B cell (primary cell): ENCODE measurements around the gene SLC16A12. TPM values are rescaled to one million over a fixed set of nuclear protein-coding genes. Genes with fewer than 3 reads are reported as not detected.

ENCODE experiments used
- ATAC-seq: fragments of 200-7000 bp; cut with Tn5 transposase; one replicate; pipeline ENCODE4 v1.10.0; 2021; ENCODE audit warnings: low read depth, mild to moderate bottlenecking, moderate number of reproducible peaks, moderate library complexity
- CTCF ChIA-PET: fragments of 350-600 bp; sonication (Branson Sonifier 250); formaldehyde crosslinking; loops from one replicate; lab custom pipeline; 2021; ENCODE audit warnings: antibody characterized with exemption, inconsistent platforms; lab: Charles Lee
- POLR2A ChIA-PET: fragments of 350-600 bp; sonication (Branson Sonifier 250); formaldehyde crosslinking; loops from one replicate; lab custom pipeline; 2021; ENCODE audit warnings: antibody characterized with exemption; lab: Charles Lee
- DNase-seq: peaks from one replicate; pipeline ENCODE4 v3.0.0; 2013
- H2AFZ ChIP-seq: 2 replicates; pipeline ENCODE4 v1.6.1; 2012; ENCODE audit warnings: mild to moderate bottlenecking, low read depth, low read length; ENCODE audit not compliant: insufficient read depth, poor library complexity, severe bottlenecking
- H3K27ac ChIP-seq, 2 donors: 1 replicate in 1 of 2; 2 replicates in 1 of 2; pipeline ENCODE4 v1.5.1; 2012 to 2013; ENCODE audit warnings: low read length in 2 of 2, mild to moderate bottlenecking in 2 of 2, moderate library complexity in 1 of 2
- H3K27me3 ChIP-seq, 4 experiments: fragments of 200-600 bp in 1 of 4; sonication (generic) in 1 of 4; replicated peaks in 1 of 4; 1 replicate in 2 of 4; 2 replicates in 2 of 4; pipeline versions ENCODE4 v1.6.1 to v1.7.0; 2013 to 2016; ENCODE audit warnings: low read length in 3 of 4, mild to moderate bottlenecking in 2 of 4, mixed read lengths in 1 of 4, moderate library complexity in 1 of 4; ENCODE audit not compliant: insufficient read depth in 4 of 4, control insufficient read depth in 3 of 4; ENCODE audit errors: control extremely low read depth in 1 of 4
- H3K36me3 ChIP-seq, 2 experiments: replicated peaks in 1 of 2; 1 replicate in 1 of 2; 2 replicates in 1 of 2; pipeline versions ENCODE4 v1.6.1 to v1.7.1; 2013; ENCODE audit warnings: low read length in 1 of 2; ENCODE audit not compliant: insufficient read depth in 2 of 2, control insufficient read depth in 1 of 2; ENCODE audit errors: control extremely low read depth in 1 of 2, extremely low read depth in 1 of 2
- H3K4me1 ChIP-seq, 2 donors: fragments of 200-600 bp in 1 of 2; sonication (generic) in 1 of 2; 1 replicate in 1 of 2; 2 replicates in 1 of 2; pipeline versions ENCODE4 v1.5.1 to v1.6.1; 2013 to 2017; ENCODE audit warnings: low read length in 2 of 2; ENCODE audit not compliant: control insufficient read depth in 2 of 2, insufficient read depth in 2 of 2
- H3K4me2 ChIP-seq: replicated peaks from 2 replicates; pipeline ENCODE3; 2012; ENCODE audit warnings: mild to moderate bottlenecking, low read depth, low read length; ENCODE audit not compliant: poor library complexity, severe bottlenecking
- H3K4me3 ChIP-seq, 5 experiments: fragments of 200-600 bp in 1 of 5; sonication (generic) in 1 of 5; 1 replicate in 3 of 5; 2 replicates in 2 of 5; pipeline versions ENCODE4 v1.5.1 to v1.7.0; 2011 to 2016; ENCODE audit warnings: low read length in 4 of 5, mild to moderate bottlenecking in 4 of 5, low read depth in 2 of 5, control low read depth in 1 of 5, moderate library complexity in 1 of 5; ENCODE audit not compliant: insufficient read depth in 1 of 5; ENCODE audit errors: control extremely low read depth in 1 of 5, extremely low read depth in 1 of 5
- H3K79me2 ChIP-seq: fragments of 200-600 bp; sonication (generic); one replicate; pipeline ENCODE4 v1.6.0; 2016; ENCODE audit warnings: low read length; ENCODE audit not compliant: control insufficient read depth, insufficient read depth
- H3K9ac ChIP-seq: fragments of 200-600 bp; sonication (generic); 2 replicates; pipeline ENCODE4 v1.6.1; 2017; ENCODE audit warnings: mild to moderate bottlenecking, low read length, moderate library complexity
- H3K9me3 ChIP-seq, 3 donors: one replicate each; pipeline versions ENCODE4 v1.6.1 to v1.7.1; 2013; ENCODE audit warnings: low read length in 2 of 3; ENCODE audit not compliant: control insufficient read depth in 2 of 3, insufficient read depth in 1 of 3; ENCODE audit errors: control extremely low read depth in 1 of 3
- H4K20me1 ChIP-seq: 2 replicates; pipeline ENCODE4 v1.6.0; 2012; ENCODE audit warnings: mild to moderate bottlenecking, low read length; ENCODE audit not compliant: insufficient read depth, control insufficient read depth, poor library complexity, severe bottlenecking
- H3K27ac Mint-ChIP-seq: one replicate; pipeline ENCODE4 v1.8.0; 2021; ENCODE audit warnings: mixed read lengths
- H3K27me3 Mint-ChIP-seq: one replicate; pipeline ENCODE4 v1.8.0; 2021; ENCODE audit warnings: mixed read lengths
- H3K4me1 Mint-ChIP-seq: one replicate; pipeline ENCODE4 v1.8.0; 2021; ENCODE audit warnings: mixed read lengths
- H3K4me3 Mint-ChIP-seq: one replicate; pipeline ENCODE4 v1.8.0; 2021; ENCODE audit warnings: mixed read lengths
- H3K9me3 Mint-ChIP-seq: one replicate; pipeline ENCODE4 v1.8.0; 2022; ENCODE audit warnings: mixed read lengths; ENCODE audit not compliant: insufficient read depth
- EZH2 ChIP-seq: IDR thresholded peaks from 2 replicates; pipeline ENCODE4 v1.6.1; 2012; ENCODE audit warnings: borderline replicate concordance, low read depth, mild to moderate bottlenecking, moderate library complexity, low read length; ENCODE audit not compliant: insufficient read depth, poor library complexity, severe bottlenecking
- WGBS: methylation state at CpG from one replicate; pipeline ENCODE4 v1.1.5; 2013; ENCODE audit warnings: missing lambda C conversion rate; ENCODE audit not compliant: insufficient coverage; 5-methylcytosine and 5-hydroxymethylcytosine counted together
- intact Hi-C: fragments of 100-400 bp; cut with micrococcal nuclease; formaldehyde crosslinking; loops from one replicate; pipeline ENCODE4 v1.10.0; 2022
- polyA plus RNA-seq: library from polyadenylated mRNA; depleted of rRNA; stranded (reverse); fragments of >200 nt; gene quantifications from 2 replicates; pipeline ENCODE4 v1.2.3, GENCODE V29; 2012
- total RNA-seq, 2 donors: library from RNA; stranded (reverse); fragments of 120-200 nt in 1 of 2; gene quantifications; 1 replicate in 1 of 2; 2 replicates in 1 of 2; pipeline versions ENCODE4 v1.2.3 to v1.2.4, GENCODE V29; 2013 to 2022
- TF ChIP-seq, protein P1 (sequence below): fragments of 200-600 bp; IDR thresholded peaks from one replicate; pipeline ENCODE4 v1.8.0; 2022; ENCODE audit warnings: antibody characterized with exemption, mild to moderate bottlenecking

Gene SLC16A12
- total and polyA plus RNA-seq, 2 donors (not counting 1 experiment from before 2014, with no cell fraction given) = not detected

- Histone ChIP-seq H3K4me2 (no peak overlapping the region), H3K4me1 (no peaks in the 10 kb centered on the region), H3K9me3 (no peaks in the 10 kb centered on the region), H3K27me3 (peaks cover 0 to 12% (median 4%) of the 10 kb centered on the region in 4 experiments), H3K27ac (no peak overlapping the region), H3K36me3 (no peaks in the 10 kb centered on the region), H4K20me1 (no peaks in the 10 kb centered on the region), H2AFZ (no peak overlapping the region), H3K79me2 (no peaks in the 10 kb centered on the region), H3K4me3 (no peak overlapping the region), H3K9ac (no peak overlapping the region)
- intact Hi-C loops = no loop called here
- Mint-ChIP-seq H3K4me3 (no peak overlapping the region), H3K27me3 (peaks cover 33% of the 10 kb centered on the region), H3K9me3 (no peaks in the 10 kb centered on the region), H3K27ac (no peak overlapping the region), H3K4me1 (no peaks in the 10 kb centered on the region)
- no CpG with 5 or more reads among the region's 3 CpGs for WGBS
- no peak for DNase-seq
- ChIA-PET CTCF (no interaction called here), POLR2A (no interaction called here)
- ATAC-seq = no peak
- TF ChIP-seq, protein P1, sequence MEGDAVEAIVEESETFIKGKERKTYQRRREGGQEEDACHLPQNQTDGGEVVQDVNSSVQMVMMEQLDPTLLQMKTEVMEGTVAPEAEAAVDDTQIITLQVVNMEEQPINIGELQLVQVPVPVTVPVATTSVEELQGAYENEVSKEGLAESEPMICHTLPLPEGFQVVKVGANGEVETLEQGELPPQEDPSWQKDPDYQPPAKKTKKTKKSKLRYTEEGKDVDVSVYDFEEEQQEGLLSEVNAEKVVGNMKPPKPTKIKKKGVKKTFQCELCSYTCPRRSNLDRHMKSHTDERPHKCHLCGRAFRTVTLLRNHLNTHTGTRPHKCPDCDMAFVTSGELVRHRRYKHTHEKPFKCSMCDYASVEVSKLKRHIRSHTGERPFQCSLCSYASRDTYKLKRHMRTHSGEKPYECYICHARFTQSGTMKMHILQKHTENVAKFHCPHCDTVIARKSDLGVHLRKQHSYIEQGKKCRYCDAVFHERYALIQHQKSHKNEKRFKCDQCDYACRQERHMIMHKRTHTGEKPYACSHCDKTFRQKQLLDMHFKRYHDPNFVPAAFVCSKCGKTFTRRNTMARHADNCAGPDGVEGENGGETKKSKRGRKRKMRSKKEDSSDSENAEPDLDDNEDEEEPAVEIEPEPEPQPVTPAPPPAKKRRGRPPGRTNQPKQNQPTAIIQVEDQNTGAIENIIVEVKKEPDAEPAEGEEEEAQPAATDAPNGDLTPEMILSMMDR = no peak
- TF ChIP-seq EZH2 = no peak
Observed at GRCh38 chr10:89494575-89494974, 40.8 kb downstream of the SLC16A12 start.

GRCh38 chr10:89494068-89494467 lies 41.3 kb downstream of the SLC16A12 start:
- no peaks in the 10 kb centered on the region for H3K36me3 ChIP-seq
- peaks cover 0 to 12% (median 4%) of the 10 kb centered on the region in 4 experiments for H3K27me3 ChIP-seq
- WGBS = no CpG with 5 or more reads among the region's 5 CpGs
- H3K4me3 Mint-ChIP-seq = no peak overlapping the region
- H2AFZ ChIP-seq = no peak overlapping the region
- H3K4me2 ChIP-seq = no peak overlapping the region
- TF ChIP-seq, protein P1 = no peak
- TF ChIP-seq EZH2 = no peak
- no peaks in the 10 kb centered on the region for H3K79me2 ChIP-seq
- H3K27ac ChIP-seq = no peak overlapping the region
- no peaks in the 10 kb centered on the region for H4K20me1 ChIP-seq
- H3K4me1 Mint-ChIP-seq = no peaks in the 10 kb centered on the region
- no peak for DNase-seq
- intact Hi-C loops = no loop called here
- POLR2A ChIA-PET = no interaction called here
- H3K27ac Mint-ChIP-seq = no peak overlapping the region
- no peaks in the 10 kb centered on the region for H3K9me3 ChIP-seq
- no peak for ATAC-seq
- H3K4me1 ChIP-seq = no peaks in the 10 kb centered on the region
- H3K4me3 ChIP-seq = no peak overlapping the region
- peaks cover 33% of the 10 kb centered on the region for H3K27me3 Mint-ChIP-seq
- H3K9ac ChIP-seq = no peak overlapping the region
- no peaks in the 10 kb centered on the region for H3K9me3 Mint-ChIP-seq
- CTCF ChIA-PET = no interaction called here
